GM23248 (cell line): ENCODE results near the gene ZBTB7C. TPM values are rescaled to one million over a fixed set of nuclear protein-coding genes. Genes with fewer than 3 reads are reported as not detected.

ENCODE experiments used
- DNase-seq: peaks from one replicate; pipeline ENCODE4 v3.0.0-alpha.2; 2015
- H2AFZ ChIP-seq: fragments of 200-600 bp; sonication (generic); 2 replicates; pipeline ENCODE4 v1.6.1; 2016; ENCODE audit warnings: antibody characterized with exemption
- H3F3A ChIP-seq: fragments of 200-600 bp; sonication (generic); 2 replicates; pipeline ENCODE4 v1.6.1; 2016; ENCODE audit warnings: mild to moderate bottlenecking, antibody characterized with exemption, mixed run types; ENCODE audit not compliant: insufficient read depth
- H3K27ac ChIP-seq: fragments of 200-600 bp; sonication (generic); 2 replicates; pipeline ENCODE4 v1.5.1; 2016; ENCODE audit warnings: mild to moderate bottlenecking
- H3K27me3 ChIP-seq: fragments of 200-600 bp; sonication (generic); replicated peaks from 2 replicates; pipeline ENCODE4 v1.6.1; 2016; ENCODE audit warnings: mild to moderate bottlenecking; ENCODE audit not compliant: insufficient read depth
- H3K36me3 ChIP-seq: fragments of 200-600 bp; sonication (generic); 2 replicates; pipeline ENCODE4 v1.6.1; 2016; ENCODE audit warnings: low read depth, mild to moderate bottlenecking
- H3K4me1 ChIP-seq: fragments of 200-600 bp; sonication (generic); 2 replicates; pipeline ENCODE4 v1.6.1; 2016; ENCODE audit warnings: mild to moderate bottlenecking; ENCODE audit not compliant: insufficient read depth
- H3K4me2 ChIP-seq: fragments of 200-600 bp; sonication (generic); one replicate; pipeline ENCODE4 v1.6.1; 2016; ENCODE audit warnings: mild to moderate bottlenecking; ENCODE audit not compliant: unreplicated experiment
- H3K4me3 ChIP-seq: fragments of 200-600 bp; sonication (generic); 2 replicates; pipeline ENCODE4 v1.5.1; 2016; ENCODE audit warnings: mild to moderate bottlenecking
- H3K79me2 ChIP-seq: fragments of 200-600 bp; sonication (generic); 2 replicates; pipeline ENCODE4 v1.6.1; 2016; ENCODE audit warnings: mild to moderate bottlenecking; ENCODE audit not compliant: insufficient read depth
- H3K9ac ChIP-seq: fragments of 200-600 bp; sonication (generic); 2 replicates; pipeline ENCODE4 v1.6.1; 2016; ENCODE audit warnings: mild to moderate bottlenecking
- H3K9me2 ChIP-seq: fragments of 200-600 bp; sonication (generic); 2 replicates; pipeline ENCODE4 v1.6.1; 2016; ENCODE audit warnings: mixed run types, mild to moderate bottlenecking, moderate library complexity; ENCODE audit not compliant: insufficient read depth
- H3K9me3 ChIP-seq: fragments of 200-600 bp; sonication (generic); one replicate; pipeline ENCODE4 v1.6.1; 2017; ENCODE audit warnings: low read depth
- H4K20me1 ChIP-seq: fragments of 200-600 bp; sonication (generic); 2 replicates; pipeline ENCODE4 v1.6.0; 2016; ENCODE audit not compliant: insufficient read depth
- EZH2 ChIP-seq: fragments of 200-600 bp; sonication (generic); IDR thresholded peaks from 2 replicates; pipeline ENCODE4 v1.6.1; 2018; ENCODE audit warnings: antibody characterized with exemption, mild to moderate bottlenecking; ENCODE audit not compliant: insufficient read depth, poor library complexity, severe bottlenecking
- EZH2phosphoT487 ChIP-seq: fragments of 200-600 bp; sonication (generic); IDR thresholded peaks from 2 replicates; pipeline ENCODE4 v1.6.1; 2018; ENCODE audit warnings: antibody characterized with exemption, moderate library complexity, mild to moderate bottlenecking, low read depth; ENCODE audit not compliant: insufficient read depth
- WGBS, 2 experiments: methylation state at CpG; one replicate each; pipeline ENCODE4 v1.1.6; 2015 to 2017; ENCODE audit warnings: low lambda C conversion rate in 2 of 2, low coverage in 1 of 2; ENCODE audit errors: missing lambda C conversion rate in 2 of 2; 5-methylcytosine and 5-hydroxymethylcytosine counted together
- in situ Hi-C: fragments of 300-500 bp; cut with MboI; formaldehyde crosslinking; loops from 2 replicates; pipeline ENCODE4 v1.15.0; 2020
- polyA plus RNA-seq: library from polyadenylated mRNA; unstranded; fragments of >200 nt; fragmentation: Nextera tagmentation; extraction: Ambion mirVana; gene quantifications from 2 replicates; pipeline ENCODE4 v1.2.1, GENCODE V29; 2016
- total RNA-seq: library from RNA; depleted of rRNA; stranded (reverse); fragments of >200 nt; shearing (Covaris generic); gene quantifications from 2 replicates; pipeline ENCODE4 v1.2.3, GENCODE V29; 2014

Gene ZBTB7C
- total and polyA plus RNA-seq, 2 experiments from 2014 or later, result not detected

GRCh38 chr18:48397021-48397420 lies 12.2 kb downstream of the ZBTB7C start:
- H4K20me1 ChIP-seq, result no peaks in the 10 kb centered on the region
- H3K27me3 ChIP-seq, result peaks cover 54% of the 10 kb centered on the region
- H3K79me2 ChIP-seq, result no peaks in the 10 kb centered on the region
- no peak overlapping the region for H3K4me2 ChIP-seq
- H3K4me3 ChIP-seq, result no peak overlapping the region
- H3K36me3 ChIP-seq, result no peaks in the 10 kb centered on the region
- no peaks in the 10 kb centered on the region for H3K4me1 ChIP-seq
- H2AFZ ChIP-seq, result no peak overlapping the region
- no peak for TF ChIP-seq EZH2phosphoT487
- TF ChIP-seq EZH2, result no peak
- H3K9me2 ChIP-seq, result no peaks in the 10 kb centered on the region
- no peak overlapping the region for H3K27ac ChIP-seq
- no peak overlapping the region for H3K9ac ChIP-seq
- no peaks in the 10 kb centered on the region for H3F3A ChIP-seq
- no peak for DNase-seq
- no peaks in the 10 kb centered on the region for H3K9me3 ChIP-seq
- in situ Hi-C loops, result no loop called here
- WGBS, 2 experiments, result 63 to 67% methylated on average over 4 of the region's 4 CpGs

GRCh38 chr18:48396561-48396960 lies 12.6 kb downstream of the ZBTB7C start:
- Histone ChIP-seq H3K27me3 (peaks cover 59% of the 10 kb centered on the region), H3K79me2 (no peaks in the 10 kb centered on the region), H3K9me2 (no peaks in the 10 kb centered on the region), H3K36me3 (no peaks in the 10 kb centered on the region), H4K20me1 (no peaks in the 10 kb centered on the region), H2AFZ (no peak overlapping the region), H3K4me2 (no peak overlapping the region), H3K9ac (no peak overlapping the region), H3F3A (no peaks in the 10 kb centered on the region), H3K27ac (no peak overlapping the region), H3K4me1 (no peaks in the 10 kb centered on the region), H3K9me3 (no peaks in the 10 kb centered on the region), H3K4me3 (no peak overlapping the region)
- 63 to 64% methylated on average over 5 of the region's 5 CpGs for WGBS, 2 experiments
- in situ Hi-C loops, result no loop called here
- TF ChIP-seq EZH2 (no peak), EZH2phosphoT487 (no peak)
- no peak for DNase-seq

GRCh38 chr18:48395646-48396045 lies 13.5 kb downstream of the ZBTB7C start:
- Histone ChIP-seq H3K4me2 (no peak overlapping the region), H3K9me2 (no peaks in the 10 kb centered on the region), H2AFZ (no peak overlapping the region), H3K4me1 (no peaks in the 10 kb centered on the region), H3K27me3 (peaks cover 66% of the 10 kb centered on the region), H4K20me1 (no peaks in the 10 kb centered on the region), H3K79me2 (no peaks in the 10 kb centered on the region), H3K27ac (no peak overlapping the region), H3K9ac (no peak overlapping the region), H3K9me3 (no peaks in the 10 kb centered on the region), H3K4me3 (no peak overlapping the region), H3K36me3 (no peaks in the 10 kb centered on the region), H3F3A (no peaks in the 10 kb centered on the region)
- WGBS, 2 experiments, result 68 to 78% methylated on average over 1 of the region's 1 CpG
- in situ Hi-C loops, result no loop called here
- no peak for TF ChIP-seq EZH2
- TF ChIP-seq EZH2phosphoT487, result no peak
- DNase-seq, result no peak

- Histone ChIP-seq H3K79me2 (no peaks in the 10 kb centered on the region), H3K4me2 (no peak overlapping the region), H3K9me3 (no peaks in the 10 kb centered on the region), H4K20me1 (no peaks in the 10 kb centered on the region), H3K4me3 (no peak overlapping the region), H3K27me3 (peaks cover 61% of the 10 kb centered on the region), H3K9ac (no peak overlapping the region), H2AFZ (no peak overlapping the region), H3K4me1 (no peaks in the 10 kb centered on the region), H3K9me2 (no peaks in the 10 kb centered on the region), H3F3A (no peaks in the 10 kb centered on the region), H3K36me3 (no peaks in the 10 kb centered on the region), H3K27ac (no peak overlapping the region)
- in situ Hi-C loops, result no loop called here
- TF ChIP-seq EZH2phosphoT487 (no peak), EZH2 (no peak)
- DNase-seq, result no peak
- 65% methylated on average over 5 of the region's 5 CpGs for WGBS, 2 experiments
Observed at GRCh38 chr18:48394176-48394575, 15.0 kb downstream of the ZBTB7C start.

GRCh38 chr18:48393776-48394175 lies 15.4 kb downstream of the ZBTB7C start:
- Histone ChIP-seq H3K4me1 (no peaks in the 10 kb centered on the region), H3K9me2 (no peaks in the 10 kb centered on the region), H3K27ac (no peak overlapping the region), H3K9me3 (no peaks in the 10 kb centered on the region), H3K4me3 (no peak overlapping the region), H3K4me2 (no peak overlapping the region), H3K36me3 (no peaks in the 10 kb centered on the region), H4K20me1 (no peaks in the 10 kb centered on the region), H3K79me2 (no peaks in the 10 kb centered on the region), H3K9ac (no peak overlapping the region), H3F3A (no peaks in the 10 kb centered on the region), H2AFZ (no peak overlapping the region), H3K27me3 (peaks cover 57% of the 10 kb centered on the region)
- DNase-seq, result no peak
- TF ChIP-seq EZH2 (no peak), EZH2phosphoT487 (no peak)
- in situ Hi-C loops, result no loop called here
- 76 to 91% methylated on average over 1 of the region's 1 CpG for WGBS, 2 experiments
